Germinal center (tissue), 1 donor: ENCODE measurements around the gene PDE3A.
"Not testable (repeated sequence)": the region's sequence is repeated elsewhere in the genome, so short reads cannot be mapped to it uniquely, and the experiment has no call there.

Experiments
- DNase-seq: peaks from one replicate; pipeline ENCODE4 v3.0.0; 2012; ENCODE audit warnings: mixed read lengths, low spot score

The PDE3A gene

DNA sequence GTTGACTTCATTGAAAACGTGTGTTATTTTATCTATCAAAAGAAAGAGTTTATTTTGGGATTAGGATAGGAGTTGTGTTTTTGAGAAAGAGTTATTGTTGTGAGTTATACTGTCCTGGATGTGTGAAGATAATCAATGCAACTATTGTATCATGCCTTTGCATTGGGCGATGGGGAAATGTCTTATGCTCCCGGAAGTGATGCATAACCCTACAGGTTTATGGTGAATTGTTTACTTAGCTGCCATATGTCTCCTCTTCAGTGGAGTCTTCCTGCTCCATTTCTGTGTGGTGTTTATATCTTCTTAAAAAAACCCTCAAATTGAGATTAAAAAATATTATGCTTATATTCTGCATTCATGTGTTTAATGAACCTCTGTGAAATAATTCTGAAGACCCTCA is 6.5 kb downstream of the PDE3A start:
- no peak for DNase-seq

DNA sequence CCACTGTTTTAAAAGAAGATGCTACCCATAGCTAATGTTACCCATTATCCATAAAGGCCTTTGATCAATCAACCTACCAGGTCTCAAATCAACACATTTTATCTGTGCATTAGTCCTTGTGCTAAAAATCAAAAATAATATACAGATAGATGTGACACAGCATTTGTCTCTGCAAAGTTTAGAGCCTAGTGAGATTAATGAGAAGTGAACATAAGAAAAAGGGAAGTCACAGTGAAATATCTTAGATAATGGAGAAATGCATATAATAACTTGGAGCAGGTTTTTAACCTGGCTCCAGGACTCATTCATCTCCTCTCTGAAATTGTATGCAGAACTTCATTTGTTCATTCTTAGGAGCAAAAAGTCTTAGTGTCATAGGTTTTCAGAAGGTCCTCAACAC is 7.2 kb downstream of the PDE3A start:
- DNase-seq, result no peak

DNA sequence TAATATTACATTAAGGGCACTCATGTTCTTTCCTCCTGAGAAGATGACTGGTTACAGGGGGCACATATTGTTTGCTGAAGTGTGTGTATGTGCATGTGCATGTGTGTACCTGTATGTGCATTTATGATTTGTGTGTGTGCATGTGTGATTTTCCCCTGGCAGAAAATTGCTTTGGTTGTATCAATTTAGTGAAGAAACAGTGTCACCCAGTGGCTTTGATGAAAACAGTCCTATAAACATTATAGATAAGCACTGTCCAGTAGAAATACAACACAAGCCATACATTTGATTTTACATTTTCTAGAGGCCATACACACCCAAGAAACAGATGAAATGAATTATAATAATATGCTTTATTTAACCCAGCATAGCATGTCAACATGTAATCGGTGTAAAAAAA is 8.6 kb downstream of the PDE3A start:
- no peak for DNase-seq

DNA sequence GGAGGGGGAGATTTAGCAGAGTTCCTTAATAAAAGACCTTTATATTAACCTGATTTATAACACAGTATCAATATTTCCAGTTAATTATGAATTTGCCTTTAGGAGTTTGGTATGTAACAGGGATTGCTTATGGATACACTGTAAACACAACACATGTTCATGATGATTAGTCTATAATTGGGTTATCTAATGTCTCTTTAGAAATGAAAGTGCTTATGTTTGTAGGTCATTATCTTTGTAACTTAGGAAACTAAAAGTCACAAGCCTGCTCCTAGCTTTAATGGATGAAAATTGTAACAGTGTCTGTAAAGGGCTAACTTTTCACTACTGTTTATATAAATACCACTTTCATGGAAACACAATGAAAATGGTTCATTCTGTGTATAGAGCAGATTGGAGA is 9.4 kb downstream of the PDE3A start:
- DNase-seq, result no peak

DNA sequence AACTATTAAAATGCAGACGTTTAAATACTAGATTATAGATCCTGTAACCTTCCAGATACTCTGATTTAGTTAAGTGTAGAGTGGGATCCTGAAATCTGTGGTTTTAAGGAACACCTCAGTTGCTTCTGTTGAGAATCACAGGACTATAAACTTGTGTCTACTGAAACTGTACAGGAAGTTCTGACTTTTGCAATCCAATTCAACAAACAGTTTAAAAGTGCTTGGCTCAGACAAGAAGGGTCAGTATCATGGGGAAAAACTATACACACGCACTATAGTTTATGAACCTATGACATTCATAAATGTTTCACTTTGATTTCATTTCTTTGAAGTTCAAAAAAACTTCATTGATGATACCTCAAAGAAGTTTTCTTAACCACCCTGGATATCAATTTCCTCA is 13.8 kb downstream of the PDE3A start:
- no peak for DNase-seq

- DNase-seq, result no peak
Measured at GRCh38 chr12:20383612-20384011, 15.3 kb downstream of the PDE3A start.

GRCh38 chr12:20384836-20385235 is 16.5 kb downstream of the PDE3A start:
- DNase-seq, result not testable (repeated sequence)

GRCh38 chr12:20390846-20391245 is 22.5 kb downstream of the PDE3A start:
- no peak for DNase-seq

DNA sequence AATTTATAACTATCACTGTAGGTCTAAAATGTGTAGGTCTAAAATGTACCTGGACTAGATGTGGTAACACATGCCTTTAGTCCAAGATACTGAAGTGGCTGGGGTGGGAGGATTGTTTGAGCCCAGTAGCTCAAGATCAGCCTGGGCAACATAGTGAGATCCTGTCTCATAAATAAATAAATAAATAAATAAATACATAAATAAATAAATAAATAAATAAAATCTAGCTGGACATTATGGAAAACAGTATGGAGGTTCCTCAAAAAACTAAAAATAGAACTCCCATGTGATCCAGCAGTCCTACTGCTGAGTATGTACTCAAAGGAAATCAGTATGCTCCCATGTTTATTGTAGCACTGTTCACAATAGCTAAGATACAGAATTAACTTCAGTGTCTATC is 24.0 kb downstream of the PDE3A start:
- DNase-seq, result no peak

GRCh38 chr12:20393707-20394106 is 25.4 kb downstream of the PDE3A start:
- no peak for DNase-seq

- DNase-seq, result no peak
Measured at GRCh38 chr12:20395791-20396550, 27.6 kb downstream of the PDE3A start.

GRCh38 chr12:20398686-20399085 is 30.3 kb downstream of the PDE3A start:
- DNase-seq, result no peak

- no peak for DNase-seq
Measured at GRCh38 chr12:20400003-20400402, 31.7 kb downstream of the PDE3A start.

DNA sequence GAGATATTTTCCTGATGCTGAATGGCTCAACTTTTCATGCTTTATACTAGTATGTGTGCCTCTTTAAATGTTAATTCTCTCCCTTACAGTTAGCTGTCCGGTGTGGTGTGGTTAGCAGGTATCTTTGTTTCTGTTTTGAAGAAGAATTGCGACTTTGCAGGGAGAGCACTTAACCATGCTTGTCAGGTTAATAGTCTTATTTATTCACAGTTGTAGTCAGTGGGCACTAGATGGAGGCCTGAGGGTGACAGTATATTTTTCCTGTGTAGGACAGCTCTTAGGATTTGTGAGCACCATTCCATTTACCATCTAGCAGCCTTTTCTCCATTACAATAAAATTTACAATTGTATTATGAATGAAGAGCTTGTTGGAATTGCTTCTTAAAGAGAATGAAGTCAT is 34.9 kb downstream of the PDE3A start:
- no peak for DNase-seq

DNA sequence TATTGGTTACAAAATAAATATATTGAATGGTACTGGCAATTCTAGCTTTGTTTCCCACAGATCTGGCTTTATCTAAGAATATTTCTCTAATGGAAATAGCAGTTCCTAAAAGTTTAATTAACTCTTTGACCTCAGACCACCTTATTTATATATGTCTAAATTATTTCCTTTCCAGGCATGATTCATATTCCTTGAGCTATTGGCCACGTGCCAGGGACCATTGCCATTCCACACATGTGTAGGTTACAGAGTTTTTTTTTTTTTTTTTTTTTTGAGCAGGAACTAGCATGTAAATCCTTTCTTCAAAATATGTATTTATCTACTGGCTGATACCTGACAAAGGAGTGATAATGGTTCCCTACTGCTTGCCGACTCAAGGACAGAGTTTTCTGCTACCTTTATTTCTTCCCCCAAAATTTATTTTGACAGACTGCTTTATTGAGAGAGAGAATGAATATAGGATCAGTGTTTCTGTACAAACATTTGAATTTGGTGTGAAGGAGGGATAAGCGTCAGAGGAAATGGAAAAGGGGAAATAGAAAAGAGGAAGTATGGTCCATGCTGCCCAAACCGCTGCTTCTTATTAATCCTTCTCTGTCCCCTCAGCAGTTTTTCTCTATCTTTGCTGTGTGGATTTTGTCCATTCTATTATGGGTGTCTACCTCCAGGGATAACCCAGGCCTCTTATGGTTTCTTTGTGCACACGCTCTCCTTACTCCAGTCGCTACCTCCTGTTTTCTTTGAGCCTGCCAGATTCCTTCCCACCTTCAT is 36.4 kb downstream of the PDE3A start:
- DNase-seq, result no peak

DNA sequence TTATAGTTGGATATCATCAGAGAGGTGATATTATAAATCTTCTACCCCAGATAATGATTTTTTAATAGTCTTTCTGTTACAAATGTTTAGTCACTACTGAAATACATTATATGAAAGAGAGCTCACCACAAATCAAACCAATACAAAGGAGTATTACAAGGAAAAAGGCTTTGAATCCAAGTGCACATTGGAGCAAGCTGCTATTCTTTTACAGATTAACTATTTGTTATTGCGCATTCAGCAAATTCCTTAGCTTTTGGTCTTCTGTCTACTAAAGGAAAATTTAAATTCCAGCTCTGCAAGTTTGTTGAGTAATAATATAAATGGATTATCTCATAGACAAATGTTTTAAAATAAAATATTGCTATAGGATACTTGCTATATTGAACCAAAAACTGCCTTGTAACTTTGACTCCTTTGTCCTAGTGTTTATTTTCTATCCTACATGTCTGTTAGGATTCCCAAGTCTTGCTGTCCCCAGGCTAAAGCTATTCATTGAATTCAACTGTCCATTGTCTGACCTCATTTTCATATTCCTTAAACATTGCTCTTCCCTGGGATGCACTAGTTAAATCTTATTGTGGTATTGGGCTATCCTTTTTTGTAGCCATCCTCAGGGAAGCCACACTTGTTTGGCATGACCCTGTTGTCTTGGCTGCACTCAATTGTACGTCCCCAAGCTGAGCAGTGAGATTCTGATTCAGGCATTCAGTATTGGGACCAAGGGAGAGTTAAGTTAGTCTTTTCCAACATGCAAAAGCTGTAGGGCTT is 41.5 kb downstream of the PDE3A start:
- no peak for DNase-seq

- no peak for DNase-seq
Measured at GRCh38 chr12:20410734-20411133, 42.4 kb downstream of the PDE3A start.

- no peak for DNase-seq
Measured at GRCh38 chr12:20411345-20411744, 43.0 kb downstream of the PDE3A start.

DNA sequence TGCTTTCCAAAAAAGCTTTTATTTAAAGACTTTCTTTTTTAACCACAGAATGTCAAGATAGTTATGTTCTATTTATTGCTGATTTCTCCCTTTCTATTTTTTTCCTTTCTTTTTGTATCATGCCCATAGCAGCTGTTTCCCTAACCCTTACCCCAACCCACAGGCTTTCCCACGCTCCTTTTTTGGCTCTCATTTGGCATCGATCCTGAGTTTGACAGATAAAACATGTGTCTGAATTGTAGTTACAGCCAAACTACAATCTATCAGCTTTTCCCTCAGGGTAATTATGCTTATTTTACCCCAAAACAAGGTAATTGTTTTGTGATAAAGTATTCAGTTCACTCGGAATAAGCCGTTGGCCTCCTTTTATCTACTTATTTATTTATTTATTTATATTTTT is 46.7 kb downstream of the PDE3A start:
- no peak for DNase-seq

DNA sequence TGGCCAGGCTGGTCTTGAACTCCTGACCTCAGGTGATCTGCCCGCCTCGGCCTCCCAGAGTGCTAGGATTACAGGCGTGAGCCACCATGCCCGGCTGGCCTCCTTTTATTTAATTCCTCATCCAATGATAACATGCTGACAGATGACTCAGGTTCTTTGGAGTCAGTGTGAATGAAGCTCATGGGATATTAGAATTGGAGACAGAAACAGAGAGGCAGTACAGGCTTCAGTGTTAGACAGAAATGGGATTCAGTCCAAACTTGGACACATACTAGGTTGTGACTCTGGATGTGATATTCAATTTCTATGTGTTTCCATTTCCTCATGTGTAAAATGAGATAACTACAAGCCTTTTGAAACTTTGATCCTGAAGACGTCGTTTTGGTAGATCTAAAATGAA is 47.3 kb downstream of the PDE3A start:
- no peak for DNase-seq

DNA sequence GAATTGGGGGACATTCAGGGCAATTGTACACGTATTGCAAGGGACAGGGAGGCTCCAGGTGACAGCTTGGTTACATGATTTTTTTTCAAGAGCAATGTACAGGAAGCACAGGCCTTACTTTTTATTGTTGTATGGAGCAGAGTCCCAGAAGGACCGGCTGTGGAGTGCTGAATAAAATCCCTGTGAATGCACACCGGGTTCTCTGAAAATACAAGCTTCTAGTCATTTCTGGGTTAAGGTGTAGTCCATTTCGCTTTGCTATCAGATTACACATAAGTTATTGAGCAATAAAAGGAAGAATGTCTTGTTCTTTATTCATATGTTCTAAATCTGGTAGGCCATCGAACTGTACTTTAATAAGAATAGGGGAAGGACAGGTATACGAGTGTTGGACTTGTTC is 52.2 kb downstream of the PDE3A start:
- DNase-seq, result no peak

DNA sequence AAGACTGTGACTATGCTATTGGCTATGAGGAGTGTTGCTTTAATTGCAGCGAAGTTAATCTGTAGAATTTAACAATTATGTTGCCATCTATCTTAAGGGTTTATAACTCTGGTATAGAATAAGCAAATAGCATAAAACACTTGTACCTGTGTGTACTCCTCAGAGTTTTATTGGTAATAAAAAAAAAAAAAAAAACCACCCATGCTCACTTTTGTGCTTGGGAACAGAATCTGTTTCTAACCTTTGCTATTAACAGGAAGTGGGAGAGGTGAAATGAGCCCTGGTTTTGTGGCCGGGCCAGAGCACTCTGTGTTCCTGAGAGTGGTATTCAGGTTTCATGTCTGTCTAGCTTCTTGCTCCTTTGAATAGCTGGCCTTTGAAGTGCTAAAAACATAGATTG is 53.1 kb downstream of the PDE3A start:
- DNase-seq, result no peak

DNA sequence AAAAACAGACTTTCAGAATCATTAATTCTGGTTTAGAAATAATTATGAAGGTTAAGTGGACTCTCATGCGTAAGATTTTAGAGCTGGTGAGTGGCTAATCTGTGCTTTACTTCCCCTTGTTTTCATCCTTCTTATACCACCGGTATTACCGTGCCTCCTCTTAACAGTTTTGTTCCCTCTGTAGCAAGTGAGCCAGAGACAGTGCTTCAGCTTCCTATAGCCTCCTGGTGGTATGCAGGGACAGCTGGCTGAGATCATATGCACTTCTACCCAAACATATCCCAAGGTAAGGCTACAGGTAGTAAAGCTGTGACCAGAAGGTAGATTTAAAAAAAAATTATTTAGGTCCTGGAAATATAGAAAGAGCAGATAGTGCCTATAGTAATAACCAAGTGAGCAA is 55.2 kb downstream of the PDE3A start:
- DNase-seq, result no peak
